ENCODE measurements around the gene KRT74.

GRCh38 chr12:52537101-52537500, 36.5 kb downstream of the KRT74 start:
- TF ChIP-seq CTCF (IDR thresholded peaks at IDR 0.05) = no peak
- no peak for TF ChIP-seq POLR2A (IDR thresholded peaks at IDR 0.05)
